Coronary artery (tissue), 2 donors: ENCODE measurements around the gene EMID1.

Experiments used
- DNase-seq: peaks from one replicate; pipeline ENCODE4 v3.0.0-alpha.2; 2017; ENCODE audit warnings: low spot score
- H3K27ac ChIP-seq, 2 donors: fragments of 200-600 bp; sonication (generic); one replicate each; pipeline ENCODE4 v1.5.1; 2016 to 2019
- H3K4me3 ChIP-seq: fragments of 200-600 bp; sonication (generic); 2 replicates; pipeline ENCODE4 v1.5.1; 2016; ENCODE audit warnings: mild to moderate bottlenecking, moderate library complexity
- TF ChIP-seq, protein P1 (sequence below): fragments of 200-600 bp; sonication (generic); IDR thresholded peaks from one replicate; pipeline ENCODE4 v1.5.1; 2019; ENCODE audit warnings: antibody characterized with exemption

Gene EMID1

DNA sequence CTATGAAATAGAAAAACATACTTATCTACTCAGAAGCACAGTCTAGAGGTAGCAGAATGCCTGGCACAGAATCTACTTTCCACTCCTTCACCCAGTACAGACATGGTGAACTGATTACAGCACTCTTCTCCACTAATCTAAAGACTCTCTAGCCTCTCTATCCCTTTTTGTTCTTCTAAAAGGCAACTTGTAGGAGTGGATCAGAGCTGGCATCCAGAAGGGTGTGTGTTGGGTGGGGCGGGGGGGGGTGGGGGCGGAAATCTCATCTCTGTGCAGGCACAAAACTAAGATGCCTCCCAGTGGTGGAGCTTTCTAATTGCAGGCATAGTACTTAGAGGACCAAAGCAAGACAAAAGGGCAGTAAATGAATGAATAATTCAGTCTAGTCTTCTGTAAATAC is 11.5 kb upstream of the EMID1 start:
- DNase-seq = no peak
- Histone ChIP-seq H3K27ac (no peak overlapping the region), H3K4me3 (no peak overlapping the region)
- TF ChIP-seq, protein P1, sequence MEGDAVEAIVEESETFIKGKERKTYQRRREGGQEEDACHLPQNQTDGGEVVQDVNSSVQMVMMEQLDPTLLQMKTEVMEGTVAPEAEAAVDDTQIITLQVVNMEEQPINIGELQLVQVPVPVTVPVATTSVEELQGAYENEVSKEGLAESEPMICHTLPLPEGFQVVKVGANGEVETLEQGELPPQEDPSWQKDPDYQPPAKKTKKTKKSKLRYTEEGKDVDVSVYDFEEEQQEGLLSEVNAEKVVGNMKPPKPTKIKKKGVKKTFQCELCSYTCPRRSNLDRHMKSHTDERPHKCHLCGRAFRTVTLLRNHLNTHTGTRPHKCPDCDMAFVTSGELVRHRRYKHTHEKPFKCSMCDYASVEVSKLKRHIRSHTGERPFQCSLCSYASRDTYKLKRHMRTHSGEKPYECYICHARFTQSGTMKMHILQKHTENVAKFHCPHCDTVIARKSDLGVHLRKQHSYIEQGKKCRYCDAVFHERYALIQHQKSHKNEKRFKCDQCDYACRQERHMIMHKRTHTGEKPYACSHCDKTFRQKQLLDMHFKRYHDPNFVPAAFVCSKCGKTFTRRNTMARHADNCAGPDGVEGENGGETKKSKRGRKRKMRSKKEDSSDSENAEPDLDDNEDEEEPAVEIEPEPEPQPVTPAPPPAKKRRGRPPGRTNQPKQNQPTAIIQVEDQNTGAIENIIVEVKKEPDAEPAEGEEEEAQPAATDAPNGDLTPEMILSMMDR = no peak

DNA sequence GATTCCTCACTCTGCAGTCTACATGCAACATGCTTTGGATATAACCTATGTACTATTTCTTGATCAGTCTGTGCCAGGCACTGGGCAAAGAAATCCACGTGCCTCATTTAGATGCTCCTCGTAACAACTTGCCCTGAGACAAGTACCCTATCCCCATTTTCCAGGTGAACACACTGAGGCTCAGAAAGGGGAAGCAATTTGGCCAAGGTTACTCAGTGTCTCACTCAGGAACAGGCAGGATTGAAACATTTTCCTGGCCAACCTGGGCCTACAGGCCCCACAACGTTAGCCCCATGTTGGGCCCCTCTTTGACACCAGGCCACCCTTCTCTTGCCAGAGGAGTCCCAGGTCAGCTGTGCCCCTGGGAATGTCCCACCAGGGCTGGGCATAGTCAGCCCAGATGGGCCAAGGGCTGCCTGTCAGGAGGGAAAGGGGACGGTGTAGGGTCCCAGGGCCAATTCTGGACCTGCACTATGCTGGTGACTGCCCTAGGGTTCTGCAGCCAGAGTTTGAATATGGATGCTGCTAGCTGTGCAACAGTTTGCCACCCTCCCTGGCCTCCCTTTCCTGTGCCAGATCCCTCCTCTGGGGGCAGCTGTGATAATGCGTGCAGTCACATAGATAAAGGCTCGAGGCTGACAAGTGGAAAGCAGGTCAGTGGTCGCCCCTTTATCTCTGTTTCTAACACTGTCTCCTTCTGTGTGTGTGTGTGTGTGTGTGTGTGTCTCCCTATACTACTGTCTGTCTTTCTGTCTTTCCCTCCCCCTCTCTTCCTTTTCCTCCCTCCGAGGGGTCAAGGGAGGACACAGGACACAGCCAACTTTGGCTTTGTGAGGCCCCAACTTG is 10.4 kb upstream of the EMID1 start:
- TF ChIP-seq, protein P1 = no peak
- no peak for DNase-seq
- H3K4me3 ChIP-seq = no peak overlapping the region

DNA sequence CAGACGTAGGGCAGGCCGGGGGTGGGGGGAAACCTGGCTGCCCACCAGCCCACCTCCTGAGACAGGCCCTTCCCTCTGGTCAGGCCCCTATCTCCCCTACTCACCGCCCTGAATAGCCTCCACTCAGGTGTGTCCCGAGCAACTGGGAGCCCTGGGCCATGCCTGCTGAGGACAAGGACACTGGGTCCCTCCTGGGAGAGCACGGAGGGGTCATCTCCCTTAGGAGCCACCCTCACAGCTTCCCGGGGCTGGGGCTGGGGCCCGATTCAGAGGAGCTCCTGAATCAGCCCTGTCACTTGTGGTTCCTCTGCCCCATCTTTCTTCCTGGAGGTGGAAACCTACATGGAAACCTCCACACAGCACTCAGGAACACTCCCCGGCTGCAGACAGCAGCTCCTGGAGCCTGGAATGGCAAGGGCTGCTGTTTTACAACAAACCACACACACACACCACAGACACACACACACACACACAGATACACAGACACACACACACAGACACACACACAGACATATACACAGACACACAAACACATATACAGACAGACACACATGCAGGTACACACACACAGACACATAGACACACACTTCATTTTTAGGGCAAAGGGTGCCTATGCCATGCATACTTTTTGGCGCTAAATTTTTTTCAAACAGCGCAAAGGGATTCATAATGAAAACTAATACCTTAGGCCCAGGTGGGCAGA is 9.6 kb upstream of the EMID1 start:
- no peak overlapping the region for H3K4me3 ChIP-seq
- no peak for DNase-seq
- TF ChIP-seq, protein P1 = no peak
- no peak overlapping the region for H3K27ac ChIP-seq

More for the DNA sequence above, 10.4 kb upstream of the EMID1 start:
- no peak overlapping the region for H3K27ac ChIP-seq

DNA sequence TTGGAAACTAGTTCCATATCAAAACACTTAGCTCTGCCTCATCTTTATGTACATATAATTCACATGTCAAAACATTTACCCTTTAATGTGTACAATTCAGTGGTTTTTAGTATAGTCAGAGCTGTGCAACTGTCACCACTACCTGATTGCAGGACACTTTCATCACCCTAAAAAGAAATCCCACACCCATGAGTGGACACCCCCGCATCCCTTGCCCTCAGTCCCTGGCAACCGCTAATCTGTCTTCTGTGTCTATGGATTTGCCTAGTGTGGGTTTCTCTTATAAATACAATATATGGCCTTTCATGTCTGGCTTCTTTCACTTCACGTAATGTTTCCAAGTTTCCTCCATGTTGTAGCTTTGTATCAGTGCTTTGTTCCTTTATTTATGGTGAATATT is 8.6 kb upstream of the EMID1 start:
- Histone ChIP-seq H3K4me3 (no peak overlapping the region), H3K27ac (no peak overlapping the region)
- DNase-seq = no peak
- TF ChIP-seq, protein P1 = no peak

DNA sequence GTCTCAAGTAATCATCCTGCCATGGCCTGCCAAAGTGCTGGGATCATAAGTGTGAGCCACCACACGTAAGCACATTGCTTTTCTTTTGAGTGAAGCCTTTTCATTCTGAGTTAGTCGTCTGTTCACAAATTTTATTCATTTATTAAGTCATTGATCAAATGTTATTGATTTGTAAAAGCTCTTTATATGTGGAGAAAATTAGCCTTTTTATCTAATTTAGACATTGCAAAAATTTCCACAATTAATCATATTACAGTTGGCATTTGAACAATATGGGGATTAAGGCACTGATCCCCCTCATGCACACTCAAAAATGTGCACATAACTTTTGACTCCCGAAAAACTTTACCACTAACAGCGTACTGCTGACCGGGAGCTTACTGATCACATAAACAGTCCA is 7.5 kb upstream of the EMID1 start:
- H3K27ac ChIP-seq = no peak overlapping the region
- TF ChIP-seq, protein P1 = no peak
- DNase-seq = no peak
- H3K4me3 ChIP-seq = no peak overlapping the region

DNA sequence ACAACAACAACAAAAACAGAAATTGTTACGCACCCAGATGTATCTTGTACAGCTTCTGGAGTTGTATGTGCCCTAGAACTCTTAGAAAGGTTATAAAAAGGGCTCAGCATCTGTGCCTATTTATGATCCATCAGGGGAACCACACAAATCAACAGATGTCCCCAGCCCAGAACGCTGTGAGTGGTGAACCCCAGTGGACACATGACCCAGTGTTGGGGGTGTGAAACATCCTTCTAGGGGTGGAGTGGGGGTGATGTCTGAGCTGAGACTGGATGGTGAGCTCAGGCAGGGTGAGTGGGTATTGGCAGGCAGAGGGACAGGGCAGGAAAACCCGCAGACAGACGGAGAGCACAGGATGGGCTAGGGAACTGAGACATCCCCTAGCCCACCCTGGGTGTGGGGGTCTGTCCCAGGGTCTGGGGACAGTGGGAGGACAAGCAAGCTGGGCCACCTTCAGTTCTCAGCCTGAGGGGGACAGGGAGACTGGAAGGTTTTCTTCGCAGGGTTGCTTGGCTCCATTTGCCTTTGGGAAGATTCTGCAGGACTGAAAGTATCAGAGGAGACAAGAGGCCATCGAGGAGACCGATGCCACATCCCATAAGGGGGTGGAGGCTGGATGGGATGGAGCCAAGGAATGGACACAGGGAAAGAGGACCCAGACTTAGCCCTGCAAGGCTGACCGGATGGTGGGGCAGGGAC is 5.8 kb upstream of the EMID1 start:
- TF ChIP-seq, protein P1 = no peak
- no peak overlapping the region for H3K4me3 ChIP-seq
- DNase-seq = no peak
- no peak overlapping the region for H3K27ac ChIP-seq
